ENCODE measurements around the gene CAPN7.

The CAPN7 gene

GRCh38 chr3:15255215-15255614 lies 49.2 kb downstream of the CAPN7 start:
- no peak for DNase-seq

GRCh38 chr3:15256861-15257341 lies 50.9 kb downstream of the CAPN7 start:
- DNase-seq: no peak

- no peak for DNase-seq
Observed at GRCh38 chr3:15258720-15259119, 52.7 kb downstream of the CAPN7 start.

DNA sequence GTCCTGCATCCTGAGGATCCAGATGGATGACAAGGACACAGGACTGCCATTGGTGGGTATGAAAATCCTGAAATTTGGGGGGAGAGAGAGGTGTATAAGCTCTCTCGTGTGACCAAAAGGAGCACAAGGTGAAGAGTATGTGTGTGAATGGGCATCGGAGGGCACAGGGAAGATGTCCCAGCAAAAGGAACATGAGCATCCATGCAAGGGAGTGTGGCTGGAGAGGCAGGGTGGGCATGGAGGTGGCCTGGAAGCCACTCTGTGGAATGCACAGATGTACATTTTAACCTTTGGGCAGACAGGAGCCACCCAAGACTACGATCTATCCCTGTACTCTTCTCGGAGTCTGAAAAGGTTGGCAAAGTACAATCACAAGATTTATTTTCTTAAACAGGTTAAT lies 54.5 kb downstream of the CAPN7 start:
- DNase-seq: no peak

DNA sequence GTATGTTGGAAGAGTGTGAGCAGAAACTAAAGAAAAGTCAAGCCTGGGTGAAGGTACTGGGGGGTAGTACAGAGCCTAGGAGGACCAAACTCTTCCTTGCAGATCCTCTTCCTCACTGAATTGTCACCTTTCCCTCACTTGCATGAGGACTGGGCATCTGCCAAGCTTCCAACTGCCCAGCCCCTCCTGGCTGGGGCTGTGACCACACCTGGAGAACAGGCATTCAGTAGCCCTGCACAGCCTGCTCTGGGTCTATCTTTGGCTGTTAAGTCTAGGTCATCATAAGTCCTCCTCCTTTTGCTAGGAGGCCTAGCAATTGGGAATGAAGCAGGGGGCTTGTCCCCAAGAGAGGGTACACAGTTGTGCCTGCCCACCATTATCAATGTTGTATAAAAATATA lies 55.2 kb downstream of the CAPN7 start:
- DNase-seq: no peak

- DNase-seq: no peak
Observed at GRCh38 chr3:15262021-15262420, 56.0 kb downstream of the CAPN7 start.

- no peak for DNase-seq
Observed at GRCh38 chr3:15263120-15263519, 57.1 kb downstream of the CAPN7 start.

- no peak for DNase-seq
Observed at GRCh38 chr3:15263926-15264325, 57.9 kb downstream of the CAPN7 start.

- DNase-seq: no peak
Observed at GRCh38 chr3:15264486-15264885, 58.4 kb downstream of the CAPN7 start.

DNA sequence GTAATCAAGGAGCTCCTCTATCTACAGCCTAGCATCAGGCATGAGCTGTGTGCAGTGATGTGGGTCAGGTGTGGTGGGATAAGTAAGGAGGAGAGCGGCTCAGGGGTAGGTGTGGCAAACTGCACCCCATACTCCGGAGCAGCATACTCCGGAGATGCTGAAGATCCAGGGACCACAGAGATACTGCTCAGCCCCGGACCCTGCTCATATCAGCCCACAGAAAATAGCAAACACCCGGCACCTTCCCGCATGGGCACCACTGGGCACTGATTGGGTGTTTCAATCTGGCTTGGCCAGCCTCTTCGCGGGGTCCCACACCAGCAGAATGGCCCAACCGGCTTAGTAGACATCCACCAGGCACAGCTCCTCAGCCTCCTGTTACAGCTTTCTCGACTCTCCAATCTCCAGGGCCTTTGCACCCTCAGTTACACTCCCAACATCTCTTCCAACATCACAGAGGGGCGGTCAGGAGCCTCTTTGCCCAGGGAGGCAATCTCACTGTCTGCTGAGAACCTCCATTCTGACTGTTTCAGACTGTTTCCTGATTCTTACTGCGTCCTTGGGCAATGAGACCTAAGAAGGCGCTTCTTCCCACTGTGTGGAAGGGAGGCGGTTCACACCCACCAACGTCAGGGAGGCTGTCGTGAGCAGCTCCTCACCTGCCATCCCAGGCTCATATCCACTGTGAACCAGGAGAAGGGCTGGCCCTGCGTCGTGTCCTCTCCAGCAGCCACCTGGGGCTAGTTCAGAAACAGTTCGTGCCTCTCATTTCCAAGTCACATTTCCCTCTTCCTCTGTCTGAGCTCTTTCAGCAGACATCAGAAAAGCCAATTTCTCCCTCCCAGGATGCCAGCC lies 59.8 kb downstream of the CAPN7 start:
- DNase-seq: no peak

DNA sequence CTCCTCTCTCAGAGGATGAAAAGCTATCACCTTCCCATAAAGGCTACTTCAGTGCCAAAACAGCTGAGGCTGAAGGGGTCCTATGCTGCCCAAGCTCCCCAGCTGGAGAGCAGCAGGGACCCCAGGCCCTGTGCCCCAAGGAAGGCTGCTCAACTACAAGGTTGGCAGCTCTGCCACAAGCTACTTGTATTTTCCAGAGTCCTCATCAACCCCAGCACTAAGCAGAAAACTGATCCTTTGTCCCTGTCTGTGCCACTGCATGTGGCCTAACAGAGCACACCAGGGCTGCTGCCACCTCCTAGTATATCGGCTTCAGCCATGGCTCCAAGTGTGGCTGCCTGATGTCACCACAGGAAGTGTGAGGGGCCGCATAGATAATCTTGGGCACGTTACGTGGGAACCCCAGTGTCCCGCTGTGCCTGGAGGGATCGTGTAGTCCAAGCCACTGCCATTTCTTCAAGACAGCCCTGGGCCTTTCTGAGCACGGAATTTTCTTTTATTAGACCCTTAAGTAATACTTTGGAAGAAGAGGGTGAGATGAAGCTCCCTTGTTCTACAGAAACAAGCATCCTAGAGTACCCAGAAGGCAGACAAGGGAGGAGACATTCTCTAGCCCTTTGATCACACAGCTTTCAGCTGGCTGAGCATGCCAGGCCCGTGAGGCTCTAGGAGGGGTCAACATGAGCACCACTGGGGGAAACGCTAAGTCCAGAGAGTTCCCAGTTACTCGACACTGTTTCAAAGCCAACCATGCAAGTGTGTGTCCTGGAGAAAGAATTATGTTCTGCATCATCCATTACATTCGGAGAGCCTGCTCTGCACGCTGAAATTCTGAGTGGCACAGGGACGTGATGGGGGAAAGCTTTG lies 60.7 kb downstream of the CAPN7 start:
- DNase-seq: no peak

GRCh38 chr3:15267502-15267901 lies 61.5 kb downstream of the CAPN7 start:
- DNase-seq: no peak

DNA sequence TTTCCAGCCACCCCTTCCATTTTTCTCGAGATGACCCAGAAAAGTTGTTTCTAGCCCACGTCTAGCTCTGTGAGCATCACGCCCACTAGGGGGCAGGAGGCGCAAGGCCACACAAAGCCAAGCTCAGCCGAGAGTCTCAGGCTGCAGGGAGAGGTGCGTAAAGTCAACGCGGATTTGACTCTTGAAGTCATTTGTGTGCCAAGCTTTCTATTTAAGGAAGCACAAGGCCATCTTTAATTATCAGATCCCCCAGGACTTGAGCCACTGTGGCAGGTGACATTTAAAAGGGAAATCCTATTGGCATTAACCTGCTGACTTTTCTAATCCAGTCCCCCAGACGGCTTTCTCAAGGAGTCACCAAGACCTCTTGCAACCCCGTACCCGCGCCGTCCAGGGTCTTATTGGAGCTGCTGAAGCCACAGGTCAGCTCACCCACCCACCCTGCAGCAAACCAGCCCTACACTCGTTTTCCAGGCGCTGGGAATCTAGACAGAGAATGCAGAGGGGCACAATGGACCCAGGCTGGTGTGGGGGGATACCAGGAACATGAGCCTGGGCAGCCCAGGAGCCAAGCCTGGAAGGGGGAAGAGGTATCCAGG lies 62.1 kb downstream of the CAPN7 start:
- peak; percentile 85 to 89 for DNase-seq

GRCh38 chr3:15269091-15269989 lies 63.3 kb downstream of the CAPN7 start:
- DNase-seq: peak; percentile 88 to 89

DNA sequence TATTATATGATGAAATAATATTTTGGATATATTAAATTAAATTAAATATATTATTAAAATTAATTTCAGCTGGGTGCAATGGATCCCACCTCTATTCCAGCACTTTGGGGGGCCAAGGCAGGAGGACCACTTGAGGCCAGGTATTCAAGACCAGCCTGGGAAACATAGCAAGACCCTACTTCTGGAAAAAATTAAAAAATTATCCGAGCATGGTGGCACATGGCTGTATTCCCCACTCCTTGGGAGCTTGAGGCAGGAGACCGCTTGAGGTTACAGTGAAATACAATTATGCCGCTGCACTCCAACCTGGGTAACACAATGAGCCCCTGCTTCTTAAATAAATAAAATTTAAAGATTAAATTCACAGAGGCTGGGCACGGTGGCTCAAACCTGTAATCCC lies 65.0 kb downstream of the CAPN7 start:
- DNase-seq: no peak

- peak; percentile 94 for DNase-seq
Observed at GRCh38 chr3:15271785-15272381, 65.8 kb downstream of the CAPN7 start.

DNA sequence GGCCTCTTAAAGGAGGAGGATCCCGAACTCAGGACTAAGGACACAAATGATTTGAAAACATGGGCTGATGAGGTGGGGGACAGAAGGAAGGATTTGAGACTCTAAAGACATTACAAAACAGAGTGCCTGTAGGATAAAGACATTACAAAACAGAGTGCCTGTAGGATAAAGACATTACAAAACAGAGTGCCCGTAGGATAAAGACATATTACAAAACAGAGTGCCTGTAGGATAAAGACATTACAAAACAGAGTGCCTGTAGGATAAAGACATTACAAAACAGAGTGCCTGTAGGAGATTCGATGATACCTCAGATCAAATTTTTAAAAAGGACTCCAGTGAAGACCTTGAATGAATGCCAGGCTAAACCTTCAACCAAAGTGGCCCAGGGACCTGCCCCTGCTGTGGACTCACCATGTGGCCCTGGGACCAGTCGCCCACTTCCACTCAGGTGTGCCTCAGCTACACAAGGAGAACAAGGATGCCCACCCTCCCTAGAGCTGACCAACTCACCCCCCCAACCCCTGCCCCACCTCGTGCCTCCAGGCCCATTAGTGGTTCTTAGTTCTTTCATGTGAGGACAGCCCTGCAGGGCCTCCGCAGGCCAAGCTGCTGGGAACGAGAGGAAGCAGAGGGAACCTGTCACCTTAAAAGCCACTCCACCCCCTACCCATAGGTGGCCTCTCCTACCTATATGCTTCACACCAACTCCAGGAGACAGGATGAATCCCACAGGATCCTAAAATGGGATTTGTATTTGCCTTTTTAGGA lies 66.6 kb downstream of the CAPN7 start:
- DNase-seq: peak in 1 of 2 donors; percentile 30

GRCh38 chr3:15273227-15273626 lies 67.2 kb downstream of the CAPN7 start:
- no peak for DNase-seq

- no peak for DNase-seq
Observed at GRCh38 chr3:15276028-15276724, 70.1 kb downstream of the CAPN7 start.

DNA sequence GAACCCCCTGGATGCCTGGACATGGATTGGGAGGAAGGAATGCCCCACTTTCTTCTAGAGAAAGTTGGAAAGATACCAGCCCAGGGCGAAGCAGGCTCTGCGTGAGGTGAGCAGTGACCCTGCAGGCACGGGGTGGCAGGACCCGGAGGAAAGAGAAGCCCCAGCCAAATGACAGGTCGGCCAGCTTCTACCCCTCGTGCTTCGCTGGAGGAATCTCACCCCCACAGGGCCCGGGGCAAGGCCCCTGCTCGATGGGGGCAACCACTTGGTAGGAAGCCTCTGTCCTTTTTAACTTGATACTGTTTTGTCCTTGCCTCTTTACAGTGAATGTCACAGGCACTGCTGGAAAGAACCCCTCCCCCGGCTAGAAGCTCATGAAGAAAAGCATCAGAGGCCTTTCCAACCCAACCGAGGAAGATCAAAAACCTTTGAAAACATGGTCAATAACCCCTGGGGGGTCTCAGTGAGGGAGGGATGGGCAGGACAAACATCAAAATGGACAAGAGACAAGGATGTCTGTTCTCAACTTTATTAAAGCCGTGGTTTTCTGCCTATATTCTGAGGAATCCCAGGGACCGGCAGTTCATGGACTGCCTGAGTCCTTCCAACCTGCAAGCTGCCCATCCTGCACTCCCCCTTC lies 71.9 kb downstream of the CAPN7 start:
- no peak for DNase-seq

Measured in CD4-positive, alpha-beta T cell treated with Interferon alpha-2 for 1 hour (primary cell).